WERI-Rb-1 (cell line): ENCODE data around the gene NPAS3.

Experiments
- DNase-seq: peaks from one replicate; pipeline ENCODE4 v3.0.0-alpha.2; 2020
- H3K27ac ChIP-seq: fragments of 250-450 bp; sonication (Bioruptor Pico); 2 replicates; pipeline ENCODE4 v1.5.1; 2020; ENCODE audit warnings: mild to moderate bottlenecking, moderate library complexity
- H3K27me3 ChIP-seq: fragments of 250-450 bp; sonication (Bioruptor Pico); 2 replicates; pipeline ENCODE4 v1.5.1; 2021; ENCODE audit warnings: mild to moderate bottlenecking, low read depth, moderate library complexity; ENCODE audit not compliant: insufficient read depth, severe bottlenecking
- H3K36me3 ChIP-seq: fragments of 250-450 bp; sonication (Bioruptor Pico); 2 replicates; pipeline ENCODE4 v1.5.1; 2020; ENCODE audit warnings: mild to moderate bottlenecking, moderate library complexity
- H3K4me3 ChIP-seq: 2 replicates; pipeline ENCODE4 v1.5.1; 2011; ENCODE audit warnings: low read depth, mild to moderate bottlenecking, control low read depth, low read length
- H3K9me3 ChIP-seq: fragments of 250-450 bp; sonication (Bioruptor Pico); 2 replicates; pipeline ENCODE4 v1.5.1; 2021; ENCODE audit warnings: mild to moderate bottlenecking, moderate library complexity; ENCODE audit not compliant: severe bottlenecking
- CTCF ChIP-seq: IDR thresholded peaks from 2 replicates; pipeline ENCODE4 v1.5.1; 2011; ENCODE audit warnings: low read depth, mild to moderate bottlenecking, control low read depth, inconsistent platforms, low read length

Gene NPAS3

GRCh38 chr14:32938719-32939253, at the start of gene NPAS3:
Gene NPAS3, plus strand, starts transcription at chr14:32938879.
- no peak within 1 kb of the TSS for H3K27ac ChIP-seq
- H3K27me3 ChIP-seq, result peaks cover 35% of the 10 kb centered on the region
- TF ChIP-seq CTCF, result no peak
- H3K36me3 ChIP-seq, result no peaks in the 10 kb centered on the region
- peak within 1 kb of the TSS; percentile 76 for H3K4me3 ChIP-seq
- no peak for DNase-seq
- no peaks in the 10 kb centered on the region for H3K9me3 ChIP-seq

- Histone ChIP-seq H3K27me3 (no peaks in the 10 kb centered on the region), H3K4me3 (no peak overlapping the region), H3K36me3 (no peaks in the 10 kb centered on the region), H3K9me3 (no peaks in the 10 kb centered on the region), H3K27ac (no peak overlapping the region)
- DNase-seq, result no peak
- TF ChIP-seq CTCF, result no peak
Measured at GRCh38 chr14:32896979-32897697, 41.5 kb upstream of the NPAS3 start.

GRCh38 chr14:32897698-32898064, 41.0 kb upstream of the NPAS3 start:
- H3K27me3 ChIP-seq, result no peaks in the 10 kb centered on the region
- no peaks in the 10 kb centered on the region for H3K9me3 ChIP-seq
- no peak overlapping the region for H3K27ac ChIP-seq
- H3K36me3 ChIP-seq, result no peaks in the 10 kb centered on the region
- no peak for TF ChIP-seq CTCF
- no peak overlapping the region for H3K4me3 ChIP-seq
- DNase-seq, result no peak

- Histone ChIP-seq H3K4me3 (no peak overlapping the region), H3K27me3 (no peaks in the 10 kb centered on the region), H3K36me3 (no peaks in the 10 kb centered on the region), H3K9me3 (no peaks in the 10 kb centered on the region), H3K27ac (no peak overlapping the region)
- no peak for DNase-seq
- TF ChIP-seq CTCF, result no peak
Measured at GRCh38 chr14:32898876-32899275, 39.8 kb upstream of the NPAS3 start.

GRCh38 chr14:32900547-32900946, 38.1 kb upstream of the NPAS3 start:
- no peaks in the 10 kb centered on the region for H3K27me3 ChIP-seq
- H3K36me3 ChIP-seq, result no peaks in the 10 kb centered on the region
- no peak overlapping the region for H3K4me3 ChIP-seq
- H3K9me3 ChIP-seq, result no peaks in the 10 kb centered on the region
- no peak for DNase-seq
- no peak overlapping the region for H3K27ac ChIP-seq
- TF ChIP-seq CTCF, result no peak

- no peaks in the 10 kb centered on the region for H3K9me3 ChIP-seq
- no peak overlapping the region for H3K4me3 ChIP-seq
- H3K27ac ChIP-seq, result no peak overlapping the region
- DNase-seq, result no peak
- H3K27me3 ChIP-seq, result no peaks in the 10 kb centered on the region
- TF ChIP-seq CTCF, result no peak
- H3K36me3 ChIP-seq, result no peaks in the 10 kb centered on the region
Measured at GRCh38 chr14:32905013-32905412, 33.7 kb upstream of the NPAS3 start.
